ENCODE results near the gene EAF1. TPM values are rescaled to one million over a fixed set of nuclear protein-coding genes. Genes with fewer than 3 reads are reported as not detected.

EAF1 gene
- total RNA-seq, 1 donor from 2014 or later = 23.9 TPM

DNA sequence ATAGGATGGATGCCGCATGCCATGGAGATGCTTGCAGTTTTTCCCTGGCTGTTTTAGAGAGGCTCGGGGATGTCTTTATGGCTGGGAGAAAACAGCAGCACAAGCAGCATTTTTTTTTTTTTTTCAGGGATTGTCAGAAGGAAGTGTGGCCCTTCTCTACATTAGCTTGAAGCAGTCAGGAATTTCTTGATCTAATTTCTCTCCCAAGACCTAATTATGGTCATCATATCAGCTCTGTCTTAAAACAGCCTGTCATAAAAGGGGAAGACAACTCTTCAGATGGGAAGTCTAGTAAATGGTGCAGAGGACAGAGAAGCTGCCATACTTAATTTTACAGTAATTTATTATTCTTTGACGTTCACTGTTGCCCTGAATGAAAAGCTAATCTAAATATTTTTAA is 44.5 kb downstream of the EAF1 start:
- Mint-ChIP-seq H3K4me3 (ENCODE audit: unreplicated experiment) (no peak overlapping the region), H3K27ac (ENCODE audit: unreplicated experiment) (no peak overlapping the region), H3K36me3 (ENCODE audit: low read depth, unreplicated experiment) (no peaks in the 10 kb centered on the region), H3K9me3 (ENCODE audit: unreplicated experiment) (no peaks in the 10 kb centered on the region), H3K27me3 (ENCODE audit: unreplicated experiment) (peaks cover 2% of the 10 kb centered on the region), H3K4me1 (ENCODE audit: unreplicated experiment) (peaks cover 5% of the 10 kb centered on the region)
- no peak for DNase-seq (ENCODE audit: low spot score)
- TF ChIP-seq, protein P1, sequence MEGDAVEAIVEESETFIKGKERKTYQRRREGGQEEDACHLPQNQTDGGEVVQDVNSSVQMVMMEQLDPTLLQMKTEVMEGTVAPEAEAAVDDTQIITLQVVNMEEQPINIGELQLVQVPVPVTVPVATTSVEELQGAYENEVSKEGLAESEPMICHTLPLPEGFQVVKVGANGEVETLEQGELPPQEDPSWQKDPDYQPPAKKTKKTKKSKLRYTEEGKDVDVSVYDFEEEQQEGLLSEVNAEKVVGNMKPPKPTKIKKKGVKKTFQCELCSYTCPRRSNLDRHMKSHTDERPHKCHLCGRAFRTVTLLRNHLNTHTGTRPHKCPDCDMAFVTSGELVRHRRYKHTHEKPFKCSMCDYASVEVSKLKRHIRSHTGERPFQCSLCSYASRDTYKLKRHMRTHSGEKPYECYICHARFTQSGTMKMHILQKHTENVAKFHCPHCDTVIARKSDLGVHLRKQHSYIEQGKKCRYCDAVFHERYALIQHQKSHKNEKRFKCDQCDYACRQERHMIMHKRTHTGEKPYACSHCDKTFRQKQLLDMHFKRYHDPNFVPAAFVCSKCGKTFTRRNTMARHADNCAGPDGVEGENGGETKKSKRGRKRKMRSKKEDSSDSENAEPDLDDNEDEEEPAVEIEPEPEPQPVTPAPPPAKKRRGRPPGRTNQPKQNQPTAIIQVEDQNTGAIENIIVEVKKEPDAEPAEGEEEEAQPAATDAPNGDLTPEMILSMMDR (IDR thresholded peaks at IDR 0.05; ENCODE audit: unreplicated experiment) = no peak

DNA sequence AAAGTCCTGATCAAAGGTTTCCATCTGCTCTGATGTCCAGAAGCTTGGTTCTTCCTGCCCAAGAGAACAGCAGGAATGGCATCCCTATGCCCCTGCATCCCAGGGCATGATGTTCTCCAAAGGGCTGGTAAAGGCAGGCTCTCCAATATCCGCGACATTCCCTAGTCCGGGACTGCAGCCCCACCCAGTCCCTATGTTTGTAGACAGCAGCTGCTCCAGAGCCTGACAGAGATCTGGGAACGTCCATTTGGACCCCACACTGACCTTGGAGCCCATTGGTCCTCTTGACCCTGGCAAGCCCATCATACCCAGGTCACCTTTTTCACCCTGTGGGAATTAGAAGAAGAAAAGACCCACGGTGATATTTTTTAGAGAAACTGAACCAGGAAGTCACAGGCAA is 47.8 kb downstream of the EAF1 start:
- H3K27me3 Mint-ChIP-seq (ENCODE audit: unreplicated experiment) = peaks cover 2% of the 10 kb centered on the region
- TF ChIP-seq, protein P1 (IDR thresholded peaks at IDR 0.05; ENCODE audit: unreplicated experiment) = no peak
- no peaks in the 10 kb centered on the region for H3K9me3 Mint-ChIP-seq (ENCODE audit: unreplicated experiment)

DNA sequence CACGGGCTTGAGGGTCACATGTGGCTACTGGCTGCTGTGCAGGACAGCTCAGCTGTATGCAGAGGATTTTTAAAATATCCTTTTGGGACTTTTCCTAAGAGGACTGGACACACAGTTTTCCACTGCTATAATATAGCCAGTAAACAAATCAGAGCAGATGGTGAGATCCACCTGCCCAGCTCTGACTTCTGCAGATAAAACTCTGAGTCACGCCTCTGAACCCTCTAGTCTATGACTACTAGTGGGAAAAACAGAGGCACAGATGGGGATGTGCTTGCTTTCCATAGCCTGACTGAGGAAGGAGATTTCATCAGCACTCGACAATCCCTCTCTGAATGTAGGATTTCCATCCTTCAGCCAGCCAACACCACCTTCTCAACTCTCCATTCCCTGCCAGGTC is 49.0 kb downstream of the EAF1 start:
- H3K27ac Mint-ChIP-seq (ENCODE audit: unreplicated experiment) = no peak overlapping the region
- peaks cover 2% of the 10 kb centered on the region for H3K27me3 Mint-ChIP-seq (ENCODE audit: unreplicated experiment)
- H3K36me3 Mint-ChIP-seq (ENCODE audit: low read depth, unreplicated experiment) = no peaks in the 10 kb centered on the region
- H3K4me1 Mint-ChIP-seq (ENCODE audit: unreplicated experiment) = no peaks in the 10 kb centered on the region
- no peaks in the 10 kb centered on the region for H3K9me3 Mint-ChIP-seq (ENCODE audit: unreplicated experiment)
- H3K4me3 Mint-ChIP-seq (ENCODE audit: unreplicated experiment) = no peak overlapping the region
- no peak for DNase-seq (ENCODE audit: low spot score)
- TF ChIP-seq, protein P1 (IDR thresholded peaks at IDR 0.05; ENCODE audit: unreplicated experiment) = no peak

More for the DNA sequence above, 47.8 kb downstream of the EAF1 start:
- H3K27ac Mint-ChIP-seq (ENCODE audit: unreplicated experiment) = no peak overlapping the region
- H3K4me3 Mint-ChIP-seq (ENCODE audit: unreplicated experiment) = no peak overlapping the region
- H3K4me1 Mint-ChIP-seq (ENCODE audit: unreplicated experiment) = no peaks in the 10 kb centered on the region
- no peaks in the 10 kb centered on the region for H3K36me3 Mint-ChIP-seq (ENCODE audit: low read depth, unreplicated experiment)
- no peak for DNase-seq (ENCODE audit: low spot score)

DNA sequence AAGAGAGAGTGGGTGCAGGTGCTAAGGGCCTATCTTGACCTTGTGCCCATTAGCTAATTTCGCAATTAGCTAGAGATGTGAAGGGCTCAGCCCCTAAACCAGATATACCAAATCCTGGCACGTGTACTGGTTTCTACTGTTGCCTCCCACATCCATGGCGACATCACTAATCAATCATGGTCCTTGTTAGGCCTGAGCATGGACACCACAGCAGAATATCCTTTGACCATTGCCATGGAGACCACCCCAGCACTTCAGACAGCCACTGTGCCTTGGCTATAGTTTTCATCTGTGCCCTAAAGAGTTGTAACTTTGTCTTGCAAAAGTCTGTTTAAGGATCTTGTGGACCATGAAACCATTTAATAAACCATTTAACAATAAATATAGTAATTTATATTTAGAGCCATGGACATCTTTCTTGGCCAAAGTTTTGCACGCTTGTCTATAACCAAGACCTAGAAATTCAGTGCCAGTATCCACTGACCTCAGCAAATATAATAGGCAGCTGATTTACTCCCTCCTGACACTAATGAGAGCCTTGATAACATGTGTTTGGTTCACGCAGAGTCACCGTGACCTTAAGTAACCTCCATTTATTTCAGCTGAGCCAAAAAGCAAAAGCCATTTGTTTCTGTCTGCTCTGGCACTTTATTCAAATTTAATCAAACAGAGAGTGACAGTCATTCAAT is 50.7 kb downstream of the EAF1 start:
- no peaks in the 10 kb centered on the region for H3K9me3 Mint-ChIP-seq (ENCODE audit: unreplicated experiment)
- H3K4me1 Mint-ChIP-seq (ENCODE audit: unreplicated experiment) = no peaks in the 10 kb centered on the region
- H3K4me3 Mint-ChIP-seq (ENCODE audit: unreplicated experiment) = no peak overlapping the region
- H3K27ac Mint-ChIP-seq (ENCODE audit: unreplicated experiment) = no peak overlapping the region
- no peak for DNase-seq (ENCODE audit: low spot score)
- H3K36me3 Mint-ChIP-seq (ENCODE audit: low read depth, unreplicated experiment) = no peaks in the 10 kb centered on the region
- TF ChIP-seq, protein P1 (IDR thresholded peaks at IDR 0.05; ENCODE audit: unreplicated experiment) = no peak
- peaks cover 2% of the 10 kb centered on the region for H3K27me3 Mint-ChIP-seq (ENCODE audit: unreplicated experiment)

DNA sequence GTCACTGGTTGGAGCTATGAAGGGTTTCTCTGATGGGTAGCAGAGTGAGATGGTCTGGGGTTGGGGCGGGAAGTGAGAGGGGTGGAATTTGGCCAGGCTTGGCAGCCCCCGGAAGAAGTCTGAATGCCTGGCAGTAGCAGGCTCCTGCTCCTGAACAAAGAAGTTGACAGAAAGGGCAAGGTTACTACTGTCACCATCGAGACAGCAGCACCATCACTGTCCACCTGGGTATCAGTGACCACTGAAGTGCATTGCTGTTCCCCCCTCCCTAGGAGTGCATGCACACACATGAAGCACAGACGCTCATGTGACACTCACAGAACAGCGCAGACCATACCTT is 51.2 kb downstream of the EAF1 start:
- Mint-ChIP-seq H3K9me3 (ENCODE audit: unreplicated experiment) (no peaks in the 10 kb centered on the region), H3K27me3 (ENCODE audit: unreplicated experiment) (peaks cover 2% of the 10 kb centered on the region), H3K4me3 (ENCODE audit: unreplicated experiment) (no peak overlapping the region), H3K27ac (ENCODE audit: unreplicated experiment) (no peak overlapping the region), H3K36me3 (ENCODE audit: low read depth, unreplicated experiment) (no peaks in the 10 kb centered on the region), H3K4me1 (ENCODE audit: unreplicated experiment) (no peaks in the 10 kb centered on the region)
- TF ChIP-seq, protein P1 (IDR thresholded peaks at IDR 0.05; ENCODE audit: unreplicated experiment) = no peak
- DNase-seq (ENCODE audit: low spot score) = no peak
